Inferior parietal cortex (tissue), 1 donor: ENCODE measurements around the gene TTC17.
A peak's percentile ranks its signal among the peaks of the same experiment; 100 is the strongest.
"Not testable (repeated sequence)": the region's sequence is repeated elsewhere in the genome, so short reads cannot be mapped to it uniquely, and the experiment has no call there.

Experiments
- DNase-seq: peaks from one replicate; pipeline ENCODE4 v3.0.0-alpha.2; 2016; ENCODE audit errors: extremely low spot score

TTC17 gene

DNA sequence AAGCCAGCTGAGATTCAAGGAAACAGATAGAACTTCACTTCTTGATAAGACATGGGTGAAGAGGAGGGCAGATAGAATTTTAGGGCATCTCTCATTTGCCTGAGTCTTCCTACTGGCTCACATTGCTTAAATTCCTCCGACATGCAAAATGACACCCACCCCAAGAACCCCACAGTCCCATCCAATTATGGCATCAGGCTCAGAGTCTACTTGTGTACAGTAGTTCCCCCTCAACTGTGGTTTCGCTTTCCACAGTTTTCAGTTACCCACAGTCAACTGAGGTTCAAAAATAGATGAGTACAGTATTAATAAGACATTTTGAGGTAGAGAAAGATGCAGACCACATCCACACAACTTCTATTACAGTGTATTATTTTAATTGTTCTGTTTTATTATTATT is 99.8 kb downstream of the TTC17 start:
- DNase-seq = no peak

- peak; percentile 3 for DNase-seq
These were observed 100.5 kb downstream of the TTC17 start for GRCh38 chr11:43459246-43459645.

- no peak for DNase-seq
These were observed 103.6 kb downstream of the TTC17 start for GRCh38 chr11:43462359-43462758.

DNA sequence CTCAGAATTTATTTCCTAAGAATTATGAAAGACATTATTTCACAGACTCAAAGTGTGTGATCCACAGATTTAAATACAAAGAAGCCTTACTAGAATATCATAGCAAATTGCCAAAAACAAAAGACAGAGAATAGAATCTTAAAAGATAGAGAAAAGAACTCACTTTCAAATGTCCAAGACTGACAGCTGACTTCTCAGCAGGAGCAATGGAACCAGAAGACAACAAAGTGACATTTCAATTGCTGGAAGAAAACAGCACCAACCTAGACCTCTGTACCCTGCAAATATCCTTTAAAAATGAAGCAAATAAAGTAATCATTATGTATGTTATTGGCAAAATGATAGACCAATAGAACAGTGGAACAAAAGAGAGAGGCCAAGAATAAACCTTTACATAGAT is 109.2 kb downstream of the TTC17 start:
- DNase-seq = no peak

- DNase-seq = not testable (repeated sequence)
These were observed 118.8 kb downstream of the TTC17 start for GRCh38 chr11:43477491-43477890.

- no peak for DNase-seq
These were observed 127.4 kb downstream of the TTC17 start for GRCh38 chr11:43486141-43486540.

DNA sequence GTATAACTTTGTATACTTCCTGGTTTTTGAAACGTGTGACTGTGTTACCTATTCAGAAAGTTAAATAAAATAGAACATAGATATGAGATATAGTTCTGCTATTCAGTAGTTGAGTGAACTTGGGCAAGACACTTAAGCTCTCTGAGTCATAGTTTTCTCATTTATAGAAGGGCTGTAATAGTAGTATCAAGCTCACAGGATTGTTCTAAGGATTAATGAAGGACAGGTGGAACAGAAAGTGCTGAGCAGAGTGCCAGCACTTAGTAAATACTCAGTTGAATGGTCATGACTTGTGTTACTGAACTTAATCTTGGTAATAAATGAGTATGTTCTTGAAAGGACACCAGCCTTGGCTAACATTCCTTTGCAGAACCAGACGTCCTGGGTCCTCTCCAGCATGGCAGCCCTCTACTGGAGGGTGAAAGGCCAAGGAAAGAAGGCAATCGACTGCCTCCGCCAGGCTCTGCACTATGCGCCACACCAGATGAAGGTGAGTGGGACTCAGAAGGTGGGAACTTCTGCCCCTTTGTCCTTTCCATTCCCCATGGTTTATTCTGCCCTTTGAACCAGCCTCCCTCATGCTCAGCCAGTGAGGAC is 131.2 kb downstream of the TTC17 start:
- no peak for DNase-seq

GRCh38 chr11:43492701-43493100 is 134.0 kb downstream of the TTC17 start:
- DNase-seq = no peak

- no peak for DNase-seq
These were observed 134.7 kb downstream of the TTC17 start for GRCh38 chr11:43493431-43493830.

- DNase-seq = no peak
These were observed 138.4 kb downstream of the TTC17 start for GRCh38 chr11:43497144-43497543.

DNA sequence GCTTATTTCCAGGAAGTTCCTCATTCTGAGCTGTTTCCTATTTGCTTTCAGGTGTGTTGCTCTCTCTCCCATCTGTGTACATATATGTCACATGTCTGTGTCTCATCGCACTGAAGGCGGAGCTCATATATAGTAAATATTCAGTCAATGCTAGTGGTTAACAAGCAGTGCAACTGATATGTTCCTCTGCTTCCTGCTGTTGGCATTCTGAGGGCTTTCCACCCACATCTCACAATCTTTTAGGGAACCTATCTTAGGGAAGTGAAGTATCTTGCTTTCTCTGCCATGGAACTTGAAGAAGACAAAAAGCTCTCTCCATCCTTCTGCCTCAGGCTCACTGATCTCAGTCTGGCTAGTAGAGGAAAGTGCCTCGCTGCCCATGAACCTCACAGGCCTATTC is 139.8 kb downstream of the TTC17 start:
- DNase-seq = no peak

- DNase-seq = no peak
These were observed 144.7 kb downstream of the TTC17 start for GRCh38 chr11:43503417-43503816.

GRCh38 chr11:43504316-43504950 is 145.7 kb downstream of the TTC17 start:
- no peak for DNase-seq

DNA sequence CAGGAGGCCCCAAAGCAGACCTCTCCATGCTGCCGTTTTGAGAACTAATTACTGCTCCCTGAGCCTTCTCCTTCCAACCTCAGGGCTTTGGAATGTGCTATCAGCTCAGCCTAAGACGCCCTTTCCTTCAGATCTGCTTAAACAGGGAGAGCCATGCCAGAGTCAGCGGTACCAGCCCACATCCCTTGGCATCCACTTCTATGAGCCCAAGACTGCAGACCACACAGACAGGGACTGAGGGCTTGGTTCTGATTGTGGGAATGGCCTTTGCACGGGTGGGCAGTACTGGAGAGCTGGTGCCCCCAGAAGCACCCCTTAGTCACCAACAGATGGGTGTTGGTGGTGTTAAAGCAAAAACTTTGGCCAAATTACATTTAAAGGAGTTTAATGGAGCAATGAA is 146.5 kb downstream of the TTC17 start:
- no peak for DNase-seq

GRCh38 chr11:43507171-43507570 is 148.5 kb downstream of the TTC17 start:
- DNase-seq = no peak

DNA sequence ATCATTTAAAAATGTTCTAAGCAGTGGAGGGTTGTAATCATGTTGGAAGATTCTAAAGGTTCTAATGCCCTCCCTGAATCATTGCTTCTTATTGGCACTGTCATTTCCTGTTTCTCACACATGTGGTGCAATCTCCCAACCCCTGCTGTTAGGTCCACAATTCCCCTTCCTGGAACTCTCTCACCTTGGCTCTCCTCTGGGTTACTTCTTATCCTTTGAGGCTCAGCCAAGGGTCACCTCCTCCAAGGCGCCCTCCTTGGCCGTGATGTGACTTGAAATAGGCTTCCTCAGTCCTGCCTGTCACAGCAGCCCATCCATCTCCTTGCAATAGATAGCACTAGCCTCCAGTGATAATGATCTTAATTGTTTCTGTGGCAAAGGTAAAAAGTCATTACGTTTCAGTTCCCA is 149.8 kb downstream of the TTC17 start:
- no peak for DNase-seq

DNA sequence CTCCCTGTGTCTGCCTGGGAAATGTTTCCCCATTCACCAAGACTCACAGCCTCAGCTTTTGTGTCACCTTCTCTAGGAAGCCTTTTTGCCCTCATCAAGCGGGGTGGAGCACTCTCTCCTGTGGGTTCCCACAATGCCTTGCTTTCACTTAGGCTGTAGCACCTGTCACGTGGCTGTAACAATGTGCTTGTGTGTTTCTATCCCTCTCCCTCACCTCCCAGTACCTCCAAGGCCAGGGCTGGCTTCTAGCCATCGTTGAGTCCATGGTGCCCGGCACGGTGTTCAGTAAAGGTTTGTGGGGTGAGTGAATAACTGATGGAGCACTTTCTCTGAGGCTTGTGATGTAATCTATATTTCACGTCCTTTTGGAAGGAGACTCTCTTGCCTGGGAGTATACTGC is 153.2 kb downstream of the TTC17 start:
- no peak for DNase-seq

- DNase-seq = no peak
These were observed 156.4 kb downstream of the TTC17 start for GRCh38 chr11:43515090-43515489.

- DNase-seq = no peak
These were observed 157.7 kb downstream of the TTC17 start for GRCh38 chr11:43516316-43516850.

GRCh38 chr11:43517518-43517917 is 158.8 kb downstream of the TTC17 start:
- no peak for DNase-seq

DNA sequence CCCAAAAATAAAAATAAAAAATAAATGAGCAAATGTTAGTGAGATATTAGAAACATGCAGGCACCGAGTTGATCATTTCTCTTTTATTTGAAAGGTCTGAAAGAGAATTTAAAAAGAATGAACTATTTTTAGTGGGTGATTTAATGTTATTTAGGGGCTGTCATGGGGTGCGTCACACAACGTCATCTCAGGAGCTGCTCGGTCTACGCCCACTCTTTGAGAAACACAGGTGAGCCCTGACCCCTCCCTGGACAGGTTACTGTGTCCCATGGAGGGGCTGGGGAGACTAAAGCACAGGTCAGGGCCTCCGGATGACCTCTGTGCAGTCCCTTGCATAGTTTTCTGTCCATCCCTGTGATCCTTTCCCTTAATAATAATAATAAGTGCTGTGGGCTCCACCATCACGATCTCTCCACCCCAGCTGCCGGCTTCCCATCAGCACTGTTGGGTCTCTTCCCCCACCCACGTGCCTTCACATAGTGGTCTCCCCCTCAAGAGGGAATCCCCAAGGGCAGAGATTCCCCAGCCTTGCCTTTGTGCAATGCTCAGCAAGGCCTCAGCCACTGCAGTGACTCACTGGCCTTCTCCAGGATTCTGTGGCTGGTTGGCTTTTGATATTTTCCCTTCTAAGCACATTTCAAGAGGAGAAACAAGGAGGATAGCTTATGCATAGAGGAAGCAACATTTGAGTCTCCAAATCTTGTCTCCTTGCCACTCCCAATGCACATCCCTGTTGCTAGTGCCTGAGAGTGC is 159.9 kb downstream of the TTC17 start:
- DNase-seq = no peak

- no peak for DNase-seq
These were observed 162.8 kb downstream of the TTC17 start for GRCh38 chr11:43521471-43521870.

- no peak for DNase-seq
These were observed 164.9 kb downstream of the TTC17 start for GRCh38 chr11:43523632-43524031.
